ENCODE results near the gene SSU72.
"Not testable (repeated sequence)": the region's sequence is repeated elsewhere in the genome, so short reads cannot be mapped to it uniquely, and the experiment has no call there.

- not testable (repeated sequence) for TF ChIP-seq CTCF (conservative IDR thresholded peaks at IDR 0.05 in 1 of 2, IDR thresholded peaks at IDR 0.05 in 1 of 2; ENCODE audit: low read depth in 1 of 2, low read length in 2 of 2); EZH2 (IDR thresholded peaks at IDR 0.05; ENCODE audit: low read length, missing control alignments)
Observed at GRCh38 chr1:1495461-1495975, 79.1 kb downstream of the SSU72 start.

All from fibroblast of lung (primary cell).